ENCODE data around the gene SPCS2. TPM values are rescaled to one million over a fixed set of nuclear protein-coding genes. Genes with fewer than 3 reads are reported as not detected.

SPCS2 gene
- total and polyA plus RNA-seq, 7 donors, result 51.1 to 132 (median 78.9) TPM

GRCh38 chr11:74990941-74991340, 41.9 kb downstream of the SPCS2 start:
- ATAC-seq (no peak), DNase-seq (no peak)
- Histone ChIP-seq H3K27me3 (ENCODE audit: insufficient read depth in 3 of 3, low read length in 2 of 3) (no peaks in the 10 kb centered on the region), H3K4me3 (peak overlapping the region; percentile 95), H3K4me1 (peaks cover 19% of the 10 kb centered on the region), H3K9me3 (no peaks in the 10 kb centered on the region), H3K27ac (peak overlapping the region; percentile 93), H3K36me3 (ENCODE audit: insufficient read depth in 1 of 2, low read depth in 1 of 2) (peaks cover 3 to 25% of the 10 kb centered on the region in 2 donors)
- intact Hi-C loops (cut with DNase I), result no loop called here
- no peak for TF ChIP-seq CTCF (IDR thresholded peaks at IDR 0.05)
- 31 to 42% (median 38%) methylated on average over 1 of the region's 1 CpG for WGBS, 3 donors

GRCh38 chr11:74992852-74993251, 43.8 kb downstream of the SPCS2 start:
- Histone ChIP-seq H3K27me3 (ENCODE audit: insufficient read depth in 3 of 3, low read length in 2 of 3) (no peaks in the 10 kb centered on the region), H3K4me3 (no peak overlapping the region), H3K36me3 (ENCODE audit: insufficient read depth in 1 of 2, low read depth in 1 of 2) (peaks cover 9 to 44% of the 10 kb centered on the region in 2 donors), H3K4me1 (peaks cover 19% of the 10 kb centered on the region), H3K9me3 (no peaks in the 10 kb centered on the region), H3K27ac (no peak overlapping the region)
- intact Hi-C loops (cut with DNase I), result no loop called here
- no peak for ATAC-seq
- TF ChIP-seq CTCF (IDR thresholded peaks at IDR 0.05), result no peak
- no peak for DNase-seq
- WGBS, 3 donors, result 93 to 98% (median 96%) methylated on average over 5 of the region's 5 CpGs

GRCh38 chr11:75000975-75001354, 51.9 kb downstream of the SPCS2 start:
- intact Hi-C loops (cut with DNase I), result no loop called here
- Histone ChIP-seq H3K36me3 (ENCODE audit: insufficient read depth in 1 of 2, low read depth in 1 of 2) (peaks cover 5 to 64% of the 10 kb centered on the region in 2 donors), H3K9me3 (no peaks in the 10 kb centered on the region), H3K4me3 (no peak overlapping the region), H3K27me3 (ENCODE audit: insufficient read depth in 3 of 3, low read length in 2 of 3) (no peaks in the 10 kb centered on the region), H3K4me1 (peaks cover 4% of the 10 kb centered on the region), H3K27ac (no peak overlapping the region)
- no peak for ATAC-seq
- no peak for DNase-seq
- WGBS, 3 donors, result 80 to 92% (median 87%) methylated on average over 3 of the region's 3 CpGs
- no peak for TF ChIP-seq CTCF (IDR thresholded peaks at IDR 0.05)

- Histone ChIP-seq H3K27me3 (ENCODE audit: insufficient read depth in 3 of 3, low read length in 2 of 3) (no peaks in the 10 kb centered on the region), H3K36me3 (ENCODE audit: insufficient read depth in 1 of 2, low read depth in 1 of 2) (peaks cover 5 to 64% of the 10 kb centered on the region in 2 donors), H3K9me3 (no peaks in the 10 kb centered on the region), H3K27ac (no peak overlapping the region), H3K4me1 (peaks cover 4% of the 10 kb centered on the region), H3K4me3 (no peak overlapping the region)
- TF ChIP-seq CTCF (IDR thresholded peaks at IDR 0.05), result no peak
- intact Hi-C loops (cut with DNase I), result no loop called here
- 89 to 97% (median 96%) methylated on average over 3 of the region's 3 CpGs for WGBS, 3 donors
- ATAC-seq (no peak), DNase-seq (no peak)
These were observed 52.6 kb downstream of the SPCS2 start for GRCh38 chr11:75001686-75002085.

- WGBS, 3 donors, result 91 to 97% (median 95%) methylated on average over 1 of the region's 1 CpG
- DNase-seq (no peak), ATAC-seq (no peak)
- Histone ChIP-seq H3K4me1 (peaks cover 4% of the 10 kb centered on the region), H3K27me3 (ENCODE audit: insufficient read depth in 3 of 3, low read length in 2 of 3) (no peaks in the 10 kb centered on the region), H3K9me3 (no peaks in the 10 kb centered on the region), H3K4me3 (no peak overlapping the region), H3K27ac (no peak overlapping the region), H3K36me3 (ENCODE audit: insufficient read depth in 1 of 2, low read depth in 1 of 2) (peaks cover 0 to 64% of the 10 kb centered on the region in 2 donors)
- intact Hi-C loops (cut with DNase I), result no loop called here
- TF ChIP-seq CTCF (IDR thresholded peaks at IDR 0.05), result no peak
These were observed 53.5 kb downstream of the SPCS2 start for GRCh38 chr11:75002516-75002915.

Data from psoas muscle (tissue), 8 donors.